Cardiac muscle cell (in vitro differentiated cells and primary cell): ENCODE measurements around the gene HPS5. TPM values are rescaled to one million over a fixed set of nuclear protein-coding genes. Genes with fewer than 3 reads are reported as not detected.

Source experiments
- DNase-seq, 2 donors: peaks; one replicate each; pipeline versions ENCODE4 v3.0.0 to v3.0.0-alpha.2; 2010 to 2017; ENCODE audit warnings: low read depth in 1 of 2, low spot score in 1 of 2
- H3K27ac ChIP-seq: fragments of 200-600 bp; sonication (generic); 2 replicates; pipeline ENCODE4 v1.5.1; 2016
- H3K27me3 ChIP-seq: fragments of 200-600 bp; sonication (generic); 2 replicates; pipeline ENCODE4 v1.6.0; 2016; ENCODE audit warnings: control low read depth
- H3K36me3 ChIP-seq: fragments of 200-600 bp; sonication (generic); 2 replicates; pipeline ENCODE4 v1.5.1; 2016; ENCODE audit warnings: control low read depth
- H3K4me1 ChIP-seq: fragments of 200-600 bp; sonication (generic); 2 replicates; pipeline ENCODE4 v1.8.1; 2017; ENCODE audit warnings: low read depth, mild to moderate bottlenecking, mixed run types
- H3K4me3 ChIP-seq: fragments of 200-600 bp; sonication (generic); 2 replicates; pipeline ENCODE4 v1.5.1; 2016; ENCODE audit warnings: mild to moderate bottlenecking
- H3K9me3 ChIP-seq: fragments of 200-600 bp; sonication (generic); 2 replicates; pipeline ENCODE4 v1.5.1; 2017; ENCODE audit warnings: low read depth, mild to moderate bottlenecking, control low read depth
- CTCF ChIP-seq: IDR thresholded peaks from 2 replicates; pipeline ENCODE4 v1.5.1; 2012; ENCODE audit warnings: low read depth, mild to moderate bottlenecking, low read length
- polyA plus RNA-seq: library from polyadenylated mRNA; unstranded; fragments of >200 nt; fragmentation: Nextera tagmentation; extraction: Ambion mirVana; gene quantifications from 2 replicates; pipeline ENCODE4 v1.2.1, GENCODE V29; 2016
- total RNA-seq: library from RNA; depleted of rRNA; stranded (reverse); fragments of >200 nt; gene quantifications from 2 replicates; pipeline ENCODE4 v1.2.3, GENCODE V29; 2016

The HPS5 gene
- total and polyA plus RNA-seq, 2 experiments from 2014 or later: 7.3 to 9.5 TPM

DNA sequence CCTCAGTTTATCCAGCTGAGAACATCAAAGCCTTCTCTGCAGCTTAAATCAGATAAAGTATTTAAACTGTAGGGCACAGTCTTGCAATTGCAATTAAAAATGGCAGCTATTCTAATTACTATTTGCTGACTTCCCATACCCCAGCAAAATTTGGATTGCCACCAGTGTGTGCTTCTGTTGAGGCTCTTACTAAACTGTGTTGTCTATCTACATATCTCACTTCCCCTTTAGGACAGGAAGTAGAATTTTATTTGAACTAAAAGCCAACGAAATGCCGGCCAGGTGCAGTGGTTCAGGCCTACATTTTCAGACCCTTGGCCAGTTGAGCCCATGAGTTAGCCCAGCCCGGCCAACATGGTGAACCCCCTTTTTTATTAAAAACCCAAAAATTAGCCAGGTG is 92.4 kb downstream of the HPS5 start:
- Histone ChIP-seq H3K9me3 (no peaks in the 10 kb centered on the region), H3K4me3 (no peak overlapping the region), H3K27ac (no peak overlapping the region), H3K4me1 (no peaks in the 10 kb centered on the region), H3K36me3 (no peaks in the 10 kb centered on the region), H3K27me3 (peaks cover 3% of the 10 kb centered on the region)
- no peak for DNase-seq
- no peak for TF ChIP-seq CTCF

Other genes with a start within 250 kb of the HPS5 start
- 11.3 and 15.1 TPM in 2 replicates for gene SAAL1, start 216.1 kb downstream of the HPS5 start, total RNA-seq
- 18.2 and 21.3 TPM in 2 replicates for gene SAAL1, start 216.1 kb downstream of the HPS5 start, polyA plus RNA-seq
- gene MRGPRX3, start 189.6 kb downstream of the HPS5 start, total RNA-seq: not detected in 2 replicates
- not detected in 2 replicates for gene MRGPRX3, start 189.6 kb downstream of the HPS5 start, polyA plus RNA-seq
- gene MRGPRX4, start 149.3 kb downstream of the HPS5 start, total RNA-seq: not detected in 2 replicates
- not detected in 2 replicates for gene MRGPRX4, start 149.3 kb downstream of the HPS5 start, polyA plus RNA-seq
- not detected in 2 replicates for gene SAA4, start 85.3 kb downstream of the HPS5 start, total RNA-seq
- gene SAA4, start 85.3 kb downstream of the HPS5 start, polyA plus RNA-seq: 0.20 TPM in 1 of 2 replicates, not detected in the other
- 0.14 TPM in 1 of 2 replicates, not detected in the other for gene SAA2, start 73.5 kb downstream of the HPS5 start, total RNA-seq
- 0.29 and 0.45 TPM in 2 replicates for gene SAA2, start 73.5 kb downstream of the HPS5 start, polyA plus RNA-seq
- gene SAA1, start 55.9 kb downstream of the HPS5 start, total RNA-seq: 0.70 TPM in 1 of 2 replicates, not detected in the other
- gene SAA1, start 55.9 kb downstream of the HPS5 start, polyA plus RNA-seq: 0.31 and 2.3 TPM in 2 replicates
- gene GTF2H1, start 427 bp upstream of the HPS5 start, total RNA-seq: 20.6 and 24.6 TPM in 2 replicates
- 25.8 and 26.1 TPM in 2 replicates for gene GTF2H1, start 427 bp upstream of the HPS5 start, polyA plus RNA-seq
- gene LDHA, start 72.4 kb upstream of the HPS5 start, total RNA-seq: 1,055 and 1,613 TPM in 2 replicates
- 3,082 and 3,925 TPM in 2 replicates for gene LDHA, start 72.4 kb upstream of the HPS5 start, polyA plus RNA-seq
- gene LDHC, start 90.2 kb upstream of the HPS5 start, total RNA-seq: not detected in 2 replicates
- not detected in 2 replicates for gene LDHC, start 90.2 kb upstream of the HPS5 start, polyA plus RNA-seq
- gene LDHAL6A, start 133.7 kb upstream of the HPS5 start, total RNA-seq: not detected in 2 replicates
- gene LDHAL6A, start 133.7 kb upstream of the HPS5 start, polyA plus RNA-seq: 0.12 TPM in 1 of 2 replicates, not detected in the other
- 110 and 117 TPM in 2 replicates for gene TSG101, start 204.8 kb upstream of the HPS5 start, total RNA-seq
- 151 and 152 TPM in 2 replicates for gene TSG101, start 204.8 kb upstream of the HPS5 start, polyA plus RNA-seq